ENCODE measurements around the gene ATF2.

Gene ATF2

GRCh38 chr2:175167792-175168563 is at the start of gene ATF2:
TSS of gene ATF2 (minus strand) at chr2:175168203. CDS start at chr2:175136443, 31,760 bp downstream.
- peak within 1 kb of the TSS; percentile 100 for H3K4me3 ChIP-seq (ENCODE audit: low read depth, low read length)

- no peak overlapping the region for H3K4me3 ChIP-seq (ENCODE audit: low read depth, low read length)
Measured at GRCh38 chr2:175207741-175208438, 39.9 kb upstream of the ATF2 start.

- H3K4me3 ChIP-seq (ENCODE audit: low read depth, low read length) = no peak overlapping the region
Measured at GRCh38 chr2:175206866-175207265, 38.9 kb upstream of the ATF2 start.

GRCh38 chr2:175205523-175205922 is 37.5 kb upstream of the ATF2 start:
- no peak overlapping the region for H3K4me3 ChIP-seq (ENCODE audit: low read depth, low read length)

GRCh38 chr2:175203621-175204496 is 35.9 kb upstream of the ATF2 start:
- no peak overlapping the region for H3K4me3 ChIP-seq (ENCODE audit: low read depth, low read length)

- no peak overlapping the region for H3K4me3 ChIP-seq (ENCODE audit: low read depth, low read length)
Measured at GRCh38 chr2:175195012-175195411, 27.0 kb upstream of the ATF2 start.

- no peak overlapping the region for H3K4me3 ChIP-seq (ENCODE audit: low read depth, low read length)
Measured at GRCh38 chr2:175188761-175189160, 20.8 kb upstream of the ATF2 start.

GRCh38 chr2:175187378-175187777 is 19.4 kb upstream of the ATF2 start:
- H3K4me3 ChIP-seq (ENCODE audit: low read depth, low read length) = no peak overlapping the region

GRCh38 chr2:175183674-175184073 is 15.7 kb upstream of the ATF2 start:
- no peak overlapping the region for H3K4me3 ChIP-seq (ENCODE audit: low read depth, low read length)

- peak overlapping the region; percentile 63 for H3K4me3 ChIP-seq (ENCODE audit: low read depth, low read length)
Measured at GRCh38 chr2:175181877-175182308, 13.9 kb upstream of the ATF2 start.

GRCh38 chr2:175181104-175181876 is 13.3 kb upstream of the ATF2 start, which contains the start of gene ATP5MC3:
TSS of gene ATP5MC3 (minus strand) at chr2:175181710. CDS start at chr2:175181393, 317 bp downstream.
- peak within 1 kb of the TSS; percentile 63 for H3K4me3 ChIP-seq (ENCODE audit: low read depth, low read length)

- peak overlapping the region; percentile 63 for H3K4me3 ChIP-seq (ENCODE audit: low read depth, low read length)
Measured at GRCh38 chr2:175180701-175181103, 12.7 kb upstream of the ATF2 start.

- H3K4me3 ChIP-seq (ENCODE audit: low read depth, low read length) = no peak overlapping the region
Measured at GRCh38 chr2:175176624-175177023, 8.6 kb upstream of the ATF2 start.

- no peak overlapping the region for H3K4me3 ChIP-seq (ENCODE audit: low read depth, low read length)
Measured at GRCh38 chr2:175175896-175176295, 7.9 kb upstream of the ATF2 start.

GRCh38 chr2:175175320-175175719 is 7.3 kb upstream of the ATF2 start:
- H3K4me3 ChIP-seq (ENCODE audit: low read depth, low read length) = no peak overlapping the region

GRCh38 chr2:175170659-175171304 is 2.8 kb upstream of the ATF2 start:
- H3K4me3 ChIP-seq (ENCODE audit: low read depth, low read length) = no peak overlapping the region

GRCh38 chr2:175169191-175169590 is 1.2 kb upstream of the ATF2 start:
- peak overlapping the region; percentile 72 for H3K4me3 ChIP-seq (ENCODE audit: low read depth, low read length)

- peak overlapping the region; percentile 72 for H3K4me3 ChIP-seq (ENCODE audit: low read depth, low read length)
Measured at GRCh38 chr2:175168564-175168945, 552 bp upstream of the ATF2 start.

GRCh38 chr2:175167076-175167791 is 769 bp downstream of the ATF2 start:
- H3K4me3 ChIP-seq (ENCODE audit: low read depth, low read length) = peak overlapping the region; percentile 100
